ENCODE measurements around the gene VPS51. TPM values are rescaled to one million over a fixed set of nuclear protein-coding genes. Genes with fewer than 3 reads are reported as not detected.
A peak's percentile ranks its signal among the peaks of the same experiment; 100 is the strongest.

The VPS51 gene
- total and polyA plus RNA-seq, 2 of the 13 experiments (the other 11 are each of a cell fraction or from before 2014, with no cell fraction given), result 76.3 to 90.6 TPM

DNA sequence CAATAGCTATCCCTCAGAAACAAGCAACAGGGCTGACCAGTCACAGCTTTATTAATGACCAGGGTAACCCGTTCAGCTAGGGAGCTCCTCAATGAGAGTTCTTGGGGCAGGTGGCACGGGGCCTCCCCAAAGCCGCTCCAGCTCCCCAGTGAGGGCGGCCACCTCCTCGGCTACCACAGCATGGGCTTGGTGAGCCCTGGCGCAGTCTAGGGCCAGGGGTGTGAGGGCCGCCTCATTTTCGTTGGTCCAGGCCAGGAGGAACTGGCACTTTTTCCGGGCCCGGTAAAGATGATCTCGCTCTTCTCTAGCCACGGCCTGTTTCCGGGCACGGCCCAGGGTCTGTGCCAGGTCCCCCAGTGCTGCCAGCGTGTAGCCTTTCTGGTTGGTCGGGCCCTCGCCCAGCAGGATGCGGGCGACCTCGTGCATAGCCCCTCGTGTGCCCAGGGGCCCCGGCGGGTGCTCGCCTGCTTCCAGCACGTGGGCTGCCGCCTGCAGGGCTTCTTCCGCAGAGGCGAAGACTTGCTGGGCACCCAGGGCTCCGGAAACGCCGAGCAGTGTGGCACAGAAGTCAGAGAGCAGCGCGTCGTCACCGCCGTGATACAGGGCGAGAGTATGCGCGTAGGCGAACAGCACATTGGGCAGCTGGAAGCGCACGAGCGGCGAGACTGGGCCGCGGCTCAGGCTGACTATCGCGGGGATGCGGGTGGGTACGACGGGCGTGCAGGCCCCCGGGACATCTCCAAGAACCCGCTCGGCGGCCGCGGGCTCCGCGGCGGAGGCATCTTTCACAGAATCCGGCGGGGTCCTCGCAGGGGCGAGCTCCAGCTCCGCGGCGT, 20.6 kb downstream of the VPS51 start (continued):
- TF ChIP-seq, protein P1, sequence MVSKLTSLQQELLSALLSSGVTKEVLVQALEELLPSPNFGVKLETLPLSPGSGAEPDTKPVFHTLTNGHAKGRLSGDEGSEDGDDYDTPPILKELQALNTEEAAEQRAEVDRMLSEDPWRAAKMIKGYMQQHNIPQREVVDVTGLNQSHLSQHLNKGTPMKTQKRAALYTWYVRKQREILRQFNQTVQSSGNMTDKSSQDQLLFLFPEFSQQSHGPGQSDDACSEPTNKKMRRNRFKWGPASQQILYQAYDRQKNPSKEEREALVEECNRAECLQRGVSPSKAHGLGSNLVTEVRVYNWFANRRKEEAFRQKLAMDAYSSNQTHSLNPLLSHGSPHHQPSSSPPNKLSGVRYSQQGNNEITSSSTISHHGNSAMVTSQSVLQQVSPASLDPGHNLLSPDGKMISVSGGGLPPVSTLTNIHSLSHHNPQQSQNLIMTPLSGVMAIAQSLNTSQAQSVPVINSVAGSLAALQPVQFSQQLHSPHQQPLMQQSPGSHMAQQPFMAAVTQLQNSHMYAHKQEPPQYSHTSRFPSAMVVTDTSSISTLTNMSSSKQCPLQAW (CRISPR knock-in tag; IDR thresholded peaks at IDR 0.05), result no peak
- peak; percentile 10; the same call in 1 of the 2 replicates for TF ChIP-seq NR2F2 (IDR thresholded peaks at IDR 0.05; ENCODE audit: borderline replicate concordance, low read depth)
- no peak for TF ChIP-seq GLI4 (CRISPR knock-in tag; IDR thresholded peaks at IDR 0.05; ENCODE audit: borderline replicate concordance)
- TF ChIP-seq ZNF619 (CRISPR knock-in tag; IDR thresholded peaks at IDR 0.05), result no peak
- TF ChIP-seq, protein P2, sequence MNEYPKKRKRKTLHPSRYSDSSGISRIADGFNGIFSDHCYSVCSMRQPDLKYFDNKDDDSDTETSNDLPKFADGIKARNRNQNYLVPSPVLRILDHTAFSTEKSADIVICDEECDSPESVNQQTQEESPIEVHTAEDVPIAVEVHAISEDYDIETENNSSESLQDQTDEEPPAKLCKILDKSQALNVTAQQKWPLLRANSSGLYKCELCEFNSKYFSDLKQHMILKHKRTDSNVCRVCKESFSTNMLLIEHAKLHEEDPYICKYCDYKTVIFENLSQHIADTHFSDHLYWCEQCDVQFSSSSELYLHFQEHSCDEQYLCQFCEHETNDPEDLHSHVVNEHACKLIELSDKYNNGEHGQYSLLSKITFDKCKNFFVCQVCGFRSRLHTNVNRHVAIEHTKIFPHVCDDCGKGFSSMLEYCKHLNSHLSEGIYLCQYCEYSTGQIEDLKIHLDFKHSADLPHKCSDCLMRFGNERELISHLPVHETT (CRISPR knock-in tag; conservative IDR thresholded peaks at IDR 0.05), result no peak
- TF ChIP-seq ETV6 (CRISPR knock-in tag; conservative IDR thresholded peaks at IDR 0.05), result no peak
- TF ChIP-seq, protein P3, sequence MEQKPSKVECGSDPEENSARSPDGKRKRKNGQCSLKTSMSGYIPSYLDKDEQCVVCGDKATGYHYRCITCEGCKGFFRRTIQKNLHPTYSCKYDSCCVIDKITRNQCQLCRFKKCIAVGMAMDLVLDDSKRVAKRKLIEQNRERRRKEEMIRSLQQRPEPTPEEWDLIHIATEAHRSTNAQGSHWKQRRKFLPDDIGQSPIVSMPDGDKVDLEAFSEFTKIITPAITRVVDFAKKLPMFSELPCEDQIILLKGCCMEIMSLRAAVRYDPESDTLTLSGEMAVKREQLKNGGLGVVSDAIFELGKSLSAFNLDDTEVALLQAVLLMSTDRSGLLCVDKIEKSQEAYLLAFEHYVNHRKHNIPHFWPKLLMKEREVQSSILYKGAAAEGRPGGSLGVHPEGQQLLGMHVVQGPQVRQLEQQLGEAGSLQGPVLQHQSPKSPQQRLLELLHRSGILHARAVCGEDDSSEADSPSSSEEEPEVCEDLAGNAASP (CRISPR knock-in tag; IDR thresholded peaks at IDR 0.05; ENCODE audit: borderline replicate concordance), result no peak
- TF ChIP-seq ZNF563 (CRISPR knock-in tag; IDR thresholded peaks at IDR 0.05), result peak; percentile 73; the same call in 1 of the 2 replicates
- no peak for TF ChIP-seq KLF6 (CRISPR knock-in tag; IDR thresholded peaks at IDR 0.05)
- TF ChIP-seq SATB2 (CRISPR knock-in tag; IDR thresholded peaks at IDR 0.05), result 0 out of 2 replicates have a peak, but pooled peaks have one; percentile 15
- TF ChIP-seq, protein P4, sequence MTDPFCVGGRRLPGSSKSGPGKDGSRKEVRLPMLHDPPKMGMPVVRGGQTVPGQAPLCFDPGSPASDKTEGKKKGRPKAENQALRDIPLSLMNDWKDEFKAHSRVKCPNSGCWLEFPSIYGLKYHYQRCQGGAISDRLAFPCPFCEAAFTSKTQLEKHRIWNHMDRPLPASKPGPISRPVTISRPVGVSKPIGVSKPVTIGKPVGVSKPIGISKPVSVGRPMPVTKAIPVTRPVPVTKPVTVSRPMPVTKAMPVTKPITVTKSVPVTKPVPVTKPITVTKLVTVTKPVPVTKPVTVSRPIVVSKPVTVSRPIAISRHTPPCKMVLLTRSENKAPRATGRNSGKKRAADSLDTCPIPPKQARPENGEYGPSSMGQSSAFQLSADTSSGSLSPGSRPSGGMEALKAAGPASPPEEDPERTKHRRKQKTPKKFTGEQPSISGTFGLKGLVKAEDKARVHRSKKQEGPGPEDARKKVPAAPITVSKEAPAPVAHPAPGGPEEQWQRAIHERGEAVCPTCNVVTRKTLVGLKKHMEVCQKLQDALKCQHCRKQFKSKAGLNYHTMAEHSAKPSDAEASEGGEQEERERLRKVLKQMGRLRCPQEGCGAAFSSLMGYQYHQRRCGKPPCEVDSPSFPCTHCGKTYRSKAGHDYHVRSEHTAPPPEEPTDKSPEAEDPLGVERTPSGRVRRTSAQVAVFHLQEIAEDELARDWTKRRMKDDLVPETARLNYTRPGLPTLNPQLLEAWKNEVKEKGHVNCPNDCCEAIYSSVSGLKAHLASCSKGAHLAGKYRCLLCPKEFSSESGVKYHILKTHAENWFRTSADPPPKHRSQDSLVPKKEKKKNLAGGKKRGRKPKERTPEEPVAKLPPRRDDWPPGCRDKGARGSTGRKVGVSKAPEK (CRISPR knock-in tag; IDR thresholded peaks at IDR 0.05; ENCODE audit: borderline replicate concordance), result no peak
- TF ChIP-seq NONO (IDR thresholded peaks at IDR 0.05), result no peak
- TF ChIP-seq NONO (CRISPR knock-in tag; conservative IDR thresholded peaks at IDR 0.05), result no peak
- TF ChIP-seq, protein P5, sequence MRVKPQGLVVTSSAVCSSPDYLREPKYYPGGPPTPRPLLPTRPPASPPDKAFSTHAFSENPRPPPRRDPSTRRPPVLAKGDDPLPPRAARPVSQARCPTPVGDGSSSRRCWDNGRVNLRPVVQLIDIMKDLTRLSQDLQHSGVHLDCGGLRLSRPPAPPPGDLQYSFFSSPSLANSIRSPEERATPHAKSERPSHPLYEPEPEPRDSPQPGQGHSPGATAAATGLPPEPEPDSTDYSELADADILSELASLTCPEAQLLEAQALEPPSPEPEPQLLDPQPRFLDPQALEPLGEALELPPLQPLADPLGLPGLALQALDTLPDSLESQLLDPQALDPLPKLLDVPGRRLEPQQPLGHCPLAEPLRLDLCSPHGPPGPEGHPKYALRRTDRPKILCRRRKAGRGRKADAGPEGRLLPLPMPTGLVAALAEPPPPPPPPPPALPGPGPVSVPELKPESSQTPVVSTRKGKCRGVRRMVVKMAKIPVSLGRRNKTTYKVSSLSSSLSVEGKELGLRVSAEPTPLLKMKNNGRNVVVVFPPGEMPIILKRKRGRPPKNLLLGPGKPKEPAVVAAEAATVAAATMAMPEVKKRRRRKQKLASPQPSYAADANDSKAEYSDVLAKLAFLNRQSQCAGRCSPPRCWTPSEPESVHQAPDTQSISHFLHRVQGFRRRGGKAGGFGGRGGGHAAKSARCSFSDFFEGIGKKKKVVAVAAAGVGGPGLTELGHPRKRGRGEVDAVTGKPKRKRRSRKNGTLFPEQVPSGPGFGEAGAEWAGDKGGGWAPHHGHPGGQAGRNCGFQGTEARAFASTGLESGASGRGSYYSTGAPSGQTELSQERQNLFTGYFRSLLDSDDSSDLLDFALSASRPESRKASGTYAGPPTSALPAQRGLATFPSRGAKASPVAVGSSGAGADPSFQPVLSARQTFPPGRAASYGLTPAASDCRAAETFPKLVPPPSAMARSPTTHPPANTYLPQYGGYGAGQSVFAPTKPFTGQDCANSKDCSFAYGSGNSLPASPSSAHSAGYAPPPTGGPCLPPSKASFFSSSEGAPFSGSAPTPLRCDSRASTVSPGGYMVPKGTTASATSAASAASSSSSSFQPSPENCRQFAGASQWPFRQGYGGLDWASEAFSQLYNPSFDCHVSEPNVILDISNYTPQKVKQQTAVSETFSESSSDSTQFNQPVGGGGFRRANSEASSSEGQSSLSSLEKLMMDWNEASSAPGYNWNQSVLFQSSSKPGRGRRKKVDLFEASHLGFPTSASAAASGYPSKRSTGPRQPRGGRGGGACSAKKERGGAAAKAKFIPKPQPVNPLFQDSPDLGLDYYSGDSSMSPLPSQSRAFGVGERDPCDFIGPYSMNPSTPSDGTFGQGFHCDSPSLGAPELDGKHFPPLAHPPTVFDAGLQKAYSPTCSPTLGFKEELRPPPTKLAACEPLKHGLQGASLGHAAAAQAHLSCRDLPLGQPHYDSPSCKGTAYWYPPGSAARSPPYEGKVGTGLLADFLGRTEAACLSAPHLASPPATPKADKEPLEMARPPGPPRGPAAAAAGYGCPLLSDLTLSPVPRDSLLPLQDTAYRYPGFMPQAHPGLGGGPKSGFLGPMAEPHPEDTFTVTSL (CRISPR knock-in tag; IDR thresholded peaks at IDR 0.05; ENCODE audit: borderline replicate concordance), result no peak
- no peak for TF ChIP-seq ZFAT (CRISPR knock-in tag; conservative IDR thresholded peaks at IDR 0.05)
